Measurements from ENCODE around the gene FAM107B. TPM values are rescaled to one million over a fixed set of nuclear protein-coding genes. Genes with fewer than 3 reads are reported as not detected.

The FAM107B gene
- total RNA-seq, 1 donor from 2014 or later: 286 TPM

DNA sequence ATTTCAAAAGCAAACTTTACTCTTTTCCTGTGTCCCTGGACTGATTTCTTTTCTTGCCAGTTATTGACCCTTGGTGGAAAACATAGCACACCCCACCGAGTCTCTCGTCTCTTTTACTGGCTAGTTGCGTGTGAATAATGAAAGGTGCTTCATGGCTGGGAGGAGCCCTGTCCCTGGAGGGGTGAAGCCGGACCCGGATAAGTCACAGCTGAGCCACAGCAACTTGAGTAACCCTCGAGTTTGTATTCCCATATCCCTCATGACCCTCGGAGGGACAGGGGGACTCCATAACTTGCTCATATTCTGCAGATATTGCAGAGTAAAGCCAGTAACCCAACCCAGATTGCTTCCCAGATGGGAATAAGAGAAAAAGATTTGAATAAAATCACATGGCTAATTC lies 296.5 kb downstream of the FAM107B start:
- peaks cover 28% of the 10 kb centered on the region for H3K27me3 Mint-ChIP-seq
- ATAC-seq (ENCODE audit: low read depth): no peak
- H3K27ac Mint-ChIP-seq: no peak overlapping the region
- no peak for DNase-seq
- H3K4me1 Mint-ChIP-seq: no peaks in the 10 kb centered on the region
- no peaks in the 10 kb centered on the region for H3K36me3 Mint-ChIP-seq (ENCODE audit: low read depth)
- H3K4me3 Mint-ChIP-seq: no peak overlapping the region
- ChIA-PET POLR2A (no interaction called here), CTCF (no interaction called here)
- H3K9me3 Mint-ChIP-seq: no peaks in the 10 kb centered on the region
- intact Hi-C loops (cut with micrococcal nuclease): no loop called here
- TF ChIP-seq, protein P1, sequence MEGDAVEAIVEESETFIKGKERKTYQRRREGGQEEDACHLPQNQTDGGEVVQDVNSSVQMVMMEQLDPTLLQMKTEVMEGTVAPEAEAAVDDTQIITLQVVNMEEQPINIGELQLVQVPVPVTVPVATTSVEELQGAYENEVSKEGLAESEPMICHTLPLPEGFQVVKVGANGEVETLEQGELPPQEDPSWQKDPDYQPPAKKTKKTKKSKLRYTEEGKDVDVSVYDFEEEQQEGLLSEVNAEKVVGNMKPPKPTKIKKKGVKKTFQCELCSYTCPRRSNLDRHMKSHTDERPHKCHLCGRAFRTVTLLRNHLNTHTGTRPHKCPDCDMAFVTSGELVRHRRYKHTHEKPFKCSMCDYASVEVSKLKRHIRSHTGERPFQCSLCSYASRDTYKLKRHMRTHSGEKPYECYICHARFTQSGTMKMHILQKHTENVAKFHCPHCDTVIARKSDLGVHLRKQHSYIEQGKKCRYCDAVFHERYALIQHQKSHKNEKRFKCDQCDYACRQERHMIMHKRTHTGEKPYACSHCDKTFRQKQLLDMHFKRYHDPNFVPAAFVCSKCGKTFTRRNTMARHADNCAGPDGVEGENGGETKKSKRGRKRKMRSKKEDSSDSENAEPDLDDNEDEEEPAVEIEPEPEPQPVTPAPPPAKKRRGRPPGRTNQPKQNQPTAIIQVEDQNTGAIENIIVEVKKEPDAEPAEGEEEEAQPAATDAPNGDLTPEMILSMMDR (IDR thresholded peaks at IDR 0.05): no peak

DNA sequence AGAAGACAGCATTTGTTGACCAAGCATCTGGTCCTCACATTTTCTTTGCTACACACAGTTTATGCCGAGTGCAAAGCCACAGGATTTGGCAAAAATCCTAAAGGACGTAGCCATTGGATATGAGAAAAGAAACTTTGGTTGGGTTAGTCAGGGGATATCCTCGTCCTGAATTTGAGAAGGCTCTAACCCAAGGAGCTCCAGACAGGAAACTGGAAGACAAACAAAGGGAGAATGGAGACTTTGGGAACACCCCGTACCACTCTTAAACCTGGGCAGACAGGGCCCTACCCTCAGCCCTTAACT lies 297.3 kb downstream of the FAM107B start:
- TF ChIP-seq, protein P1 (IDR thresholded peaks at IDR 0.05): no peak
- Mint-ChIP-seq H3K27me3 (peaks cover 33% of the 10 kb centered on the region), H3K9me3 (no peaks in the 10 kb centered on the region), H3K27ac (no peak overlapping the region), H3K4me3 (no peak overlapping the region), H3K4me1 (no peaks in the 10 kb centered on the region), H3K36me3 (ENCODE audit: low read depth) (no peaks in the 10 kb centered on the region)
- no peak for ATAC-seq (ENCODE audit: low read depth)
- no peak for DNase-seq
- ChIA-PET CTCF (no interaction called here), POLR2A (no interaction called here)
- intact Hi-C loops (cut with micrococcal nuclease): no loop called here

DNA sequence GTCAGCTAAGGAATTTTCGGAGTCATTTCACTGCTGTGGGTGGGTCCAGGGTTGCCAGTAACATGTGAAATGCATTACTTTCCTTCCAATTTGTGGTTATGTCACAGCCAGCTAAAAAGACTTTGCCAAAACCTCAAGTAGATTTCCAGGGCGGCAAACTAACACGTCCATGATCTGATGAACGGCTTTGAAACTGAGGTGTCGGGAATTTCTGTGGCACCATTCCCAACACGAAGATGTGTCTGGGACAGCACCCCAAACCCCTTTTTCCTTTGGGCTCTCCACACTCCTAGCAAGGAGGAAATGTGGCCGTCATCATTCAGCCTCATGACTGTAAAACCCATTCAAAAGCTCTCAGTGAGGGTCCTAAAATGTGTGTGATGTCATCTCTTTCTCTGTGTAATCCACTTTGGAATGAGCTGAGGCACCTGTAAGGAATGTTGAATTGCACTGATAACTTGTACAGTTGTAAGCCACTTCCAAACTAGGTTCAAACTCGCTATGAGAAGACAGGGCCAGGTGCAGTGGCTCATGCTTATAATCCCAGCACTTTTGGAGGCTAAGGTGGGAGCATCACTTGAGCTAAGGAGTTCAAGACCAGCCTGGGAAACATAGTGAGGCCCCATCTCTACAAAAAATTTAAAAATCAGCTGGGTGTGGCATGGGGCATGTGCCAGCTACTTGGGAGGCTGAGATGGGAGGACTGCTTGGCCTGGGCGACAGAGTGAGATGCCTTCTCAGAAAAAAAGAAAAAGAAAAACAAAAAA lies 297.9 kb downstream of the FAM107B start:
- Mint-ChIP-seq H3K36me3 (ENCODE audit: low read depth) (no peaks in the 10 kb centered on the region), H3K27ac (no peak overlapping the region), H3K27me3 (peaks cover 37% of the 10 kb centered on the region), H3K4me1 (no peaks in the 10 kb centered on the region), H3K9me3 (no peaks in the 10 kb centered on the region), H3K4me3 (no peak overlapping the region)
- no peak for DNase-seq
- ATAC-seq (ENCODE audit: low read depth): no peak
- ChIA-PET CTCF (no interaction called here), POLR2A (no interaction called here)
- TF ChIP-seq, protein P1 (IDR thresholded peaks at IDR 0.05): no peak
- intact Hi-C loops (cut with micrococcal nuclease): no loop called here

DNA sequence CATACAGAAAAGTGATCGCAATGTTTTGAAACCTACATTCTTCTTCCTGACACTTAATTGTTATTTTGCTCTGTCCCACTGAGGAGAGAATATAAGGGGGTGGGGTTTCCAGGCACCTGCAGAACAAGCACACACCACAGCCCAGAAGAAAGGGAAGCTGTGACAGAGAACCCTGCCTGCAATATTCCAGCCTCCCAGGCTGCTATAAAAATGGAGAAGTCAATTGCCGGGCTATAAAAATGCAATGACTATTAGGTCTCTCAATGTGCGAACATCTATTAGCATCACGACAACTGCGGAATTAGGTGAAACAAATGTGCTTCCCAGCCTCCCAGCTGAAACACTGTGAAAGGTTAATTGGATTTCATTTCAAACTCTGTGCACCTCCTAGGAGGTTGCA lies 298.7 kb downstream of the FAM107B start:
- Mint-ChIP-seq H3K4me3 (no peak overlapping the region), H3K4me1 (no peaks in the 10 kb centered on the region), H3K27ac (no peak overlapping the region), H3K27me3 (peaks cover 35% of the 10 kb centered on the region), H3K36me3 (ENCODE audit: low read depth) (no peaks in the 10 kb centered on the region), H3K9me3 (no peaks in the 10 kb centered on the region)
- intact Hi-C loops (cut with micrococcal nuclease): no loop called here
- no peak for DNase-seq
- ChIA-PET CTCF (no interaction called here), POLR2A (no interaction called here)
- ATAC-seq (ENCODE audit: low read depth): no peak
- TF ChIP-seq, protein P1 (IDR thresholded peaks at IDR 0.05): no peak

DNA sequence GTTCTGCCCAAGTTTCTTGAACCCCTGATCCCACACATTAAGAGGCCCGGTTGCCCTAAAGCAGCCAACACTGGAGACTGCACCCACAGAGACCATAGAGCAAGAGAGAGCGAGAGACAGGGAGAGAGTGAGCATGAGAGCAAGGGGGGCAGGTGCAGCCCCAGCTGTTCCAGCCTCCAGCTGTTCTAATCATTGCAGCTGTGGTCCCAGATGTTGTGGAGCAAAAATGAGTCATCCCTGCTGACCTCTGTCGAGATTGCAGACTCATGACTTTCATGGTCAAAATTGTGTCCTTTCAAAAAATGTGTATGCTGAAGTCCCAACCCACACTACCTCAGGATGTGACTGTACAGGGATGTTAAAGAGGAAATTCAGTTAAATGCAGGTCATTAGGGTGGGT lies 300.0 kb downstream of the FAM107B start:
- DNase-seq (no peak), ATAC-seq (ENCODE audit: low read depth) (no peak)
- no peaks in the 10 kb centered on the region for H3K36me3 Mint-ChIP-seq (ENCODE audit: low read depth)
- intact Hi-C loops (cut with micrococcal nuclease): no loop called here
- H3K4me1 Mint-ChIP-seq: no peaks in the 10 kb centered on the region
- peaks cover 40% of the 10 kb centered on the region for H3K27me3 Mint-ChIP-seq
- TF ChIP-seq, protein P1 (IDR thresholded peaks at IDR 0.05): no peak
- no peak overlapping the region for H3K4me3 Mint-ChIP-seq
- POLR2A ChIA-PET: no interaction called here
- H3K27ac Mint-ChIP-seq: no peak overlapping the region
- CTCF ChIA-PET: no interaction called here
- no peaks in the 10 kb centered on the region for H3K9me3 Mint-ChIP-seq

Data from activated B cell treated with CpG ODN at 0.5 μM for 24 hours (primary cell).